K562 (cell line): ENCODE results near the gene UBE2U. TPM values are rescaled to one million over a fixed set of nuclear protein-coding genes. Genes with fewer than 3 reads are reported as not detected.

Source experiments
- ATAC-seq: fragments of 200-7000 bp; cut with Tn5 transposase; 3 replicates; pipeline ENCODE4 v1.9.1; 2020; ENCODE audit warnings: moderate library complexity
- BruUV-seq: library from RNA; stranded (reverse); fragments of 400-500 nt; replicated peaks from 2 replicates; lab custom pipeline; 2021; lab: Mats Ljungman, UMichigan
- CTCF ChIA-PET: fragments of 300-600 bp; formaldehyde crosslinking; extraction: SDS; loops from one replicate; lab custom pipeline; 2021; ENCODE audit warnings: low intra/inter-chr PET ratio; lab: Yijun Ruan, JAX
- POLR2A ChIA-PET: fragments of 300-600, 350-650 bp; sonication (Branson Sonifier 250); formaldehyde crosslinking; extraction: SDS; loops from one replicate; lab custom pipeline; 2021; ENCODE audit warnings: antibody characterized with exemption, inconsistent platforms; lab: Yijun Ruan, JAX
- DNase-seq, 4 experiments: peaks; one replicate each; pipeline versions ENCODE4 v3.0.0 to v3.0.0-alpha.2; 2011 to 2018; ENCODE audit warnings: low spot score in 3 of 4, mixed read lengths in 3 of 4; ENCODE audit errors: extremely low read depth in 1 of 4
- FAIRE-seq: peaks from 2 replicates; lab custom pipeline; 2011; peaks lifted over from hg19 to GRCh38; lab: Jason Lieb, UNC
- H2AFZ ChIP-seq: 2 replicates; pipeline ENCODE4 v1.6.0; 2011; ENCODE audit warnings: low read depth, low read length, control low read depth, inconsistent platforms
- H3K27ac ChIP-seq: fragments of 200-600 bp; 3 replicates; pipeline ENCODE4 v1.8.0; 2011; ENCODE audit warnings: low read depth, mild to moderate bottlenecking, control low read depth, inconsistent platforms, low read length, moderate library complexity, mixed read lengths; ENCODE audit errors: extremely low read depth
- H3K27me3 ChIP-seq, 2 experiments: fragments of 300-600 bp in 1 of 2; 2 replicates in 1 of 2; 3 replicates in 1 of 2; pipeline versions ENCODE4 v1.6.0 to v1.8.0; 2011; ENCODE audit warnings: inconsistent platforms in 2 of 2, low read length in 2 of 2, mild to moderate bottlenecking in 1 of 2, mixed read lengths in 1 of 2, moderate library complexity in 1 of 2; ENCODE audit not compliant: control insufficient read depth in 2 of 2, insufficient read depth in 2 of 2
- H3K36me3 ChIP-seq: fragments of 300-600 bp; 3 replicates; pipeline ENCODE4 v1.8.0; 2011; ENCODE audit warnings: mild to moderate bottlenecking, low read length, inconsistent platforms; ENCODE audit not compliant: control insufficient read depth, insufficient read depth
- H3K4me1 ChIP-seq, 2 experiments: fragments of 200-600 bp in 1 of 2; replicated peaks in 1 of 2; 2 replicates in 1 of 2; 3 replicates in 1 of 2; pipeline versions ENCODE4 v1.5.1 to v1.8.0; 2011; ENCODE audit warnings: inconsistent platforms in 2 of 2, low read length in 2 of 2, mild to moderate bottlenecking in 1 of 2, mixed read lengths in 1 of 2, moderate library complexity in 1 of 2; ENCODE audit not compliant: control insufficient read depth in 2 of 2, insufficient read depth in 2 of 2
- H3K4me2 ChIP-seq: 2 replicates; pipeline ENCODE4 v1.6.1; 2011; ENCODE audit warnings: low read length, control low read depth, inconsistent platforms, mixed read lengths; ENCODE audit not compliant: insufficient read depth
- H3K4me3 ChIP-seq: fragments of 200-600 bp; sonication (generic), shearing (Covaris generic); 2 replicates; pipeline ENCODE4 v1.5.1; 2016; ENCODE audit warnings: control low read depth, inconsistent platforms
- H3K79me2 ChIP-seq: fragments of 200-600 bp; 3 replicates; pipeline ENCODE4 v1.8.0; 2011; ENCODE audit warnings: low read length, inconsistent platforms; ENCODE audit not compliant: control insufficient read depth, insufficient read depth
- H3K9ac ChIP-seq, 2 experiments: 2 replicates each; pipeline versions ENCODE4 v1.6.0 to v1.6.1; 2011; ENCODE audit warnings: low read depth in 2 of 2, low read length in 2 of 2, control low read depth in 1 of 2, inconsistent platforms in 1 of 2, mild to moderate bottlenecking in 1 of 2, mixed read lengths in 1 of 2; ENCODE audit not compliant: insufficient read depth in 1 of 2
- H3K9me1 ChIP-seq: one replicate; pipeline ENCODE4 v1.6.0; 2011; ENCODE audit warnings: inconsistent platforms, mild to moderate bottlenecking, low read length, moderate library complexity; ENCODE audit not compliant: control insufficient read depth, insufficient read depth
- H3K9me3 ChIP-seq: replicated peaks from 2 replicates; pipeline ENCODE4 v1.5.1; 2011; ENCODE audit warnings: low read depth, low read length, inconsistent platforms; ENCODE audit not compliant: control insufficient read depth, insufficient read depth
- H4K20me1 ChIP-seq: replicated peaks from 2 replicates; pipeline ENCODE4 v1.6.1; 2011; ENCODE audit warnings: low read length, inconsistent platforms, mixed read lengths; ENCODE audit not compliant: control insufficient read depth, insufficient read depth
- BHLHE40 ChIP-seq: IDR thresholded peaks from 2 replicates; pipeline ENCODE4 v1.6.1; 2011; ENCODE audit warnings: low read length, improper control_type of control experiment
- CUX1 ChIP-seq: fragments of 200-800 bp; sonication (Bioruptor generic); IDR thresholded peaks from 2 replicates; pipeline ENCODE4 v1.6.1; 2016; ENCODE audit warnings: missing genetic modification characterization, missing compliant biosample characterization
- ETV6 ChIP-seq, 3 experiments: fragments of 150-350 bp in 1 of 3; sonication (generic) in 1 of 3; formaldehyde crosslinking in 1 of 3; IDR thresholded peaks; 2 replicates each; pipeline versions ENCODE4 v1.6.1 to v1.8.0; 2014 to 2022; ENCODE audit warnings: borderline replicate concordance in 2 of 3, low read depth in 2 of 3, antibody characterized with exemption in 1 of 3, low read length in 1 of 3, mild to moderate bottlenecking in 1 of 3, missing genetic modification reagents in 1 of 3
- HDAC1 ChIP-seq, 2 experiments: fragments of 450-650 bp; IDR thresholded peaks; 2 replicates each; pipeline ENCODE4 v1.6.1; 2016 to 2017; ENCODE audit warnings: inconsistent platforms in 1 of 2, mild to moderate bottlenecking in 1 of 2, moderate library complexity in 1 of 2
- HMG20B ChIP-seq: fragments of 250-450 bp; sonication (Bioruptor Pico); IDR thresholded peaks from 2 replicates; pipeline ENCODE4 v1.5.0; 2021; ENCODE audit warnings: mild to moderate bottlenecking
- JUNB ChIP-seq: fragments of 450-650 bp; formaldehyde crosslinking; conservative IDR thresholded peaks from 2 replicates; pipeline ENCODE4 v1.4.0; 2020; ENCODE audit warnings: mild to moderate bottlenecking
- RHOXF2B ChIP-seq: fragments of 250-450 bp; sonication (Bioruptor Pico); conservative IDR thresholded peaks from 2 replicates; pipeline ENCODE4 v1.5.1; 2021
- ZNF717 ChIP-seq: fragments of 250-450 bp; sonication (Bioruptor Pico); IDR thresholded peaks from 2 replicates; pipeline ENCODE4 v1.5.0; 2021
- WGBS: fragments of 100-300 bp; shearing (Covaris generic); methylation state at CpG from one replicate; pipeline ENCODE4 v1.1.6; 2016; ENCODE audit warnings: low coverage, mixed read lengths; ENCODE audit not compliant: insufficient coverage; ENCODE audit errors: missing lambda C conversion rate; 5-methylcytosine and 5-hydroxymethylcytosine counted together
- in situ Hi-C: fragments of 300-500 bp; cut with MboI; formaldehyde crosslinking; loops from 4 replicates; pipeline ENCODE4 v1.15.0; 2018; ENCODE audit warnings: inconsistent platforms, mixed read lengths
- intact Hi-C: fragments of 100-400 bp; cut with micrococcal nuclease; formaldehyde crosslinking; loops from 2 replicates; pipeline ENCODE4 v1.14.2; 2022
- polyA plus RNA-seq, 8 experiments: library from polyadenylated mRNA; depleted of rRNA in 4 of 8; stranded (reverse) in 5 of 8; unstranded in 3 of 8; fragments of >200 nt; fragmentation: Nextera tagmentation in 2 of 8; fragmentation: Illumina TruSeq in 1 of 8; extraction: Ambion mirVana in 2 of 8; extraction: Trizol in 1 of 8; gene quantifications; 2 replicates each; pipeline versions ENCODE4 v1.2.1 to v1.2.3, GENCODE V29; 2011 to 2014; ENCODE audit warnings: inconsistent platforms in 1 of 8, missing spikeins in 1 of 8
- total RNA-seq, 7 experiments: library from RNA; depleted of rRNA in 6 of 7; stranded (reverse); fragments of >200 nt in 6 of 7; fragmentation: Illumina TruSeq in 2 of 7; extraction: Trizol in 2 of 7; gene quantifications; 2 replicates each; pipeline versions ENCODE4 v1.2.1 to v1.2.3, GENCODE V29; 2011 to 2021; ENCODE audit warnings: low replicate concordance in 1 of 7

Gene UBE2U
- total and polyA plus RNA-seq, 9 of the 15 experiments (the other 6 are each of a cell fraction or from before 2014, with no cell fraction given) = not detected

GRCh38 chr1:64161357-64161941 is 42.0 kb upstream of the UBE2U start (continued):
- TF ChIP-seq CUX1 (CRISPR knock-in tag) (no peak), BHLHE40 (no peak), ZNF717 (CRISPR knock-in tag) (no peak)

GRCh38 chr1:64162151-64162550 is 41.3 kb upstream of the UBE2U start:
- Histone ChIP-seq H3K9ac (no peak overlapping the region), H4K20me1 (no peaks in the 10 kb centered on the region), H3K9me3 (no peaks in the 10 kb centered on the region)
- CTCF ChIA-PET = no interaction called here
- in situ Hi-C loops = no loop called here
- DNase-seq = no peak
- TF ChIP-seq ETV6 (IDR thresholded peaks at IDR 0.05; ENCODE audit: borderline replicate concordance in 1 of 2, low read depth in 2 of 2, low read length in 1 of 2) (no peak), ETV6 (CRISPR knock-in tag; IDR thresholded peaks at IDR 0.05; ENCODE audit: borderline replicate concordance) (no peak), HDAC1 (IDR thresholded peaks at IDR 0.05) (no peak), HMG20B (CRISPR knock-in tag) (no peak), RHOXF2B (CRISPR knock-in tag) (no peak), JUNB (CRISPR knock-in tag) (no peak)
- TF ChIP-seq, all 486 proteins: peak for 0
- Histone ChIP-seq H3K79me2 (no peaks in the 10 kb centered on the region), H3K27ac (no peak overlapping the region), H3K4me3 (no peak overlapping the region), H3K36me3 (no peaks in the 10 kb centered on the region), H2AFZ (no peak overlapping the region), H3K4me2 (no peak overlapping the region), H3K9me1 (no peaks in the 10 kb centered on the region), H3K27me3 (no peaks in the 10 kb centered on the region; a peak in 3 of 5 replicates), H3K4me1 (no peaks in the 10 kb centered on the region)
- POLR2A ChIA-PET = no interaction called here
- no TSS peak for BruUV-seq
- intact Hi-C loops = no loop called here
- FAIRE-seq (no peak), ATAC-seq (no peak)
- WGBS = 2% methylated on average over 6 of the region's 6 CpGs
